Cardiac fibroblast (primary cell): Measurements from ENCODE around the gene ELFN2.

Experiments used
- DNase-seq, 2 donors: peaks; one replicate each; pipeline versions ENCODE4 v3.0.0 to v3.0.0-alpha.2; 2010; ENCODE audit warnings: low read depth in 2 of 2
- H3K4me3 ChIP-seq, 2 donors: replicated peaks in 1 of 2; 1 replicate in 1 of 2; 2 replicates in 1 of 2; pipeline ENCODE4 v1.5.1; 2011; ENCODE audit warnings: low read depth in 2 of 2, low read length in 2 of 2, mild to moderate bottlenecking in 2 of 2, moderate library complexity in 1 of 2
- CTCF ChIP-seq: IDR thresholded peaks from one replicate; pipeline ENCODE4 v1.5.1; 2011; ENCODE audit warnings: low read depth, mild to moderate bottlenecking, low read length, inconsistent platforms

Gene ELFN2

DNA sequence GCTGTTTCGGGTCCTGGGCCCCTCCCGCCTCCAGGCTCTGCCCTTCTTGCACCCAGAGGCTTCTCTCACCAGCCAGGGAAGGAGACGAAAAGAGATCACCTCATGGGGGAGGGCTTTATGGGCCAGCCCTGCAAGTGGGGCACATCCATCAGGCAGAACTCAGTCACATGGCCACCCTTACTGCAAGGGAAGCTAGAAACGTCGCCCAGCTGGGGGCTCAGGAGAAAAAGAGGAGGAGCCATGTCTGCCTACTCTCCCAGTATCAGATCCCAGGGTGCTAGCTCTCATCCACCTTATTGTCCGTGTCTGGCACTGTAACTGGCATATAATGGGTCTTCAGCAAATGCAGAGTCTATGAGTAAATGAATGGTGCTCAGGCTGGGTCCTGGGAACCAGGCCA, 34.7 kb upstream of the ELFN2 start:
- no peak for TF ChIP-seq CTCF
- DNase-seq = no peak
- H3K4me3 ChIP-seq = no peak overlapping the region

- H3K4me3 ChIP-seq = no peak overlapping the region
- DNase-seq = no peak
- no peak for TF ChIP-seq CTCF
Observed at GRCh38 chr22:37460684-37461083, 33.4 kb upstream of the ELFN2 start.

- no peak overlapping the region for H3K4me3 ChIP-seq
- peak; percentile 22 to 30 for DNase-seq
Observed at GRCh38 chr22:37459206-37459605, 31.9 kb upstream of the ELFN2 start.

DNA sequence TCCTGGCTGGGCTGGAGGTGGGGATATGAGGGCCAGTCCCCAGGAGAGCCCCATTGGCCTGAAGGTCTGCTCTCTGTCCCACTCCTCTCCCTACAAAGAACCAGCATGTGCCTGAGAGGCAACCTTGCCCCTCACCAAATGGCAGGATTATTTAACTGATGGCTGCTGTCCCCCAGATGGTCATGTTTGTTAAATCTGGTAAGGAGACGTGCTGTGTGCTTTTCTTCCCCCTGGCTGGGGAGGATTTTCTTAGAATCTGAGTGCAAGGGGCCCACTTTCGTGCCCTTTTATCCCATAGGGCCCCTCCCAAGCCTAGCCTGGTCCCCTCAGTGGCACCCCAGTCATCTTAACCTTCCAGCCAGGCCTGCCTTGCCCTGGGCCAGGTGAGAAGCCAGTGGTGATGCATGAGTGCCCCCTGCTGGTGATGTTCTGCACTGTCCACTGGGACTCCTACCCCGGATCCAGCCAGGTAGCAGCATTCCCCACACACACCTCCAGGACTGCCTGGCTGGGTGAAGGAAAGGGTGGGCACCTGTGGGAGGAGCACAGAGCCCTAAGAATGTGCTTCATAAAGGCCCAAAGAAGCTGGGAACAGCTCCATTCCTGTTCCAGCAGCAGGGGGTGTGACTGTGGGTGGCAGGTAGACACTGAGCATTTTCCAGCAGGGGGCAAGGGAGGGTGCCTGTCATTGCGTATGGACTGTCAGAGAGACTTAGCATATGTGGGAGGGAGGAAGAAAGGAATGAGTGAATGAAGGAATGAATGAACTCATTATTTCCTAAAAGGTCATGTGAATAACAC, 30.0 kb upstream of the ELFN2 start:
- TF ChIP-seq CTCF = peak; percentile 94
- H3K4me3 ChIP-seq = no peak overlapping the region
- peak; percentile 67 to 68 for DNase-seq

More at GRCh38 chr22:37459206-37459605, 31.9 kb upstream of the ELFN2 start:
- TF ChIP-seq CTCF = no peak

DNA sequence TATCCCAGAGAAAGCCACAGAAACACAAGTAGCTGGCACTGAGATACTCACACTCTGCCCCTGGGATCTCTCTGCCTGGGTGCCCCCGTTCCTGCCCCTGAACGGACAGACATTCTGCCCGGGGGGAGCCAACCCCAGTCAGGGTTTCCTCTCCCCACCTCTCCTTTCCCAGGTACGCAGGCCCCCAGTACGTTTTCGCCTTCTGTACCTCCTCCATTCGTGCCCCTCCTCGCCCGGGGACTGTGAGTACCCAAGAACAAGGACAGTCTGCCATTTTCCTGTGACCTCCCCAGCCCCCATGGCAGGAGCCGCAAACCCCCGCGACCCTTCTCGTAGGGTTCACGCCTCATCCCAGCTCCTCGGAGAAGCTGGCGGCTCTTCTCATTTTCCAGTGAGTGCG, 29.1 kb upstream of the ELFN2 start:
- DNase-seq = no peak
- no peak for TF ChIP-seq CTCF
- H3K4me3 ChIP-seq = no peak overlapping the region

DNA sequence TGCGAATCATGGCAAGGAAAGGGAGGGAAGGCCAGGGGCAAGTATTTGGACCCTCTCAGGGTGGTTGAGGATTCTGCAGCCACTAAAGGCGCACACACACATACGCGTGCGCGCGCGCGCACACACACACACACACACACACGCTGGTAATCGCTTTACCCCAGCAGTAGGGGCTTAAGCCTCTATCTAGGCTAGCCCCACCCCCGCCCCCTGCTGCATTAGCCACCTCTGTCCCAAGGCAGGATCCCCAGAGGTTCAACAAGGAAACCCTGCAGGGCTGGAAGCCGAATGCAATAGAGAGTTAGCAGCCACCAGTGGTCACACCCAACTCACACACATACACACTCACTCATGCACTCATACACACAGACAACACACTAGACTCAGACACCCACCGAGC, 28.6 kb upstream of the ELFN2 start:
- TF ChIP-seq CTCF = no peak
- peak in 1 of 2 donors; percentile 22 for DNase-seq
- H3K4me3 ChIP-seq = no peak overlapping the region
